Naive thymus-derived CD4-positive, alpha-beta T cell (primary cell): Measurements from ENCODE around the gene PBX1. TPM values are rescaled to one million over a fixed set of nuclear protein-coding genes. Genes with fewer than 3 reads are reported as not detected.

ENCODE experiments used
- ATAC-seq: fragments of 150-1000 bp; cut with Tn5 transposase; 2 replicates; pipeline ENCODE4 v1.10.0; 2021; ENCODE audit warnings: mild to moderate bottlenecking, moderate library complexity
- CTCF ChIA-PET: fragments of 350-600 bp; sonication (Branson Sonifier 250); formaldehyde crosslinking; loops from one replicate; lab custom pipeline; 2021; ENCODE audit warnings: antibody characterized with exemption; lab: Charles Lee
- POLR2A ChIA-PET: fragments of 350-600 bp; sonication (Branson Sonifier 250); formaldehyde crosslinking; loops from one replicate; lab custom pipeline; 2021; ENCODE audit warnings: antibody characterized with exemption, inconsistent platforms; lab: Charles Lee
- DNase-seq, 9 donors: peaks; one replicate each; pipeline versions ENCODE4 v3.0.0 to v3.0.0-alpha.2; 2020 to 2022; ENCODE audit warnings: mixed read lengths in 1 of 9
- H3K27ac ChIP-seq: one replicate; pipeline ENCODE4 v1.7.0; 2013; ENCODE audit warnings: mild to moderate bottlenecking, low read depth, low read length, moderate library complexity
- H3K27me3 ChIP-seq, 2 donors: one replicate each; pipeline ENCODE4 v1.7.0; 2013; ENCODE audit warnings: low read length in 2 of 2, mild to moderate bottlenecking in 2 of 2, moderate library complexity in 2 of 2; ENCODE audit not compliant: control insufficient read depth in 2 of 2, insufficient read depth in 2 of 2
- H3K36me3 ChIP-seq, 3 experiments: 1 replicate in 2 of 3; 2 replicates in 1 of 3; pipeline ENCODE4 v1.7.0; 2013; ENCODE audit warnings: low read length in 3 of 3, mild to moderate bottlenecking in 3 of 3, moderate library complexity in 1 of 3; ENCODE audit not compliant: insufficient read depth in 3 of 3, control insufficient read depth in 2 of 3
- H3K4me1 ChIP-seq, 2 donors: one replicate each; pipeline ENCODE4 v1.7.0; 2013; ENCODE audit warnings: low read length in 2 of 2, mild to moderate bottlenecking in 2 of 2, moderate library complexity in 1 of 2; ENCODE audit not compliant: control insufficient read depth in 2 of 2, insufficient read depth in 2 of 2
- H3K4me3 ChIP-seq: 2 replicates; pipeline ENCODE4 v1.7.0; 2013; ENCODE audit warnings: mild to moderate bottlenecking, low read length
- H3K9me3 ChIP-seq, 3 experiments: 1 replicate in 2 of 3; 2 replicates in 1 of 3; pipeline ENCODE4 v1.7.0; 2013; ENCODE audit warnings: low read length in 3 of 3; ENCODE audit not compliant: control insufficient read depth in 2 of 3
- H3K27ac Mint-ChIP-seq, 9 donors: one replicate each; pipeline ENCODE4 v1.8.0; 2020 to 2022; ENCODE audit warnings: mixed read lengths in 9 of 9, mild to moderate bottlenecking in 8 of 9, moderate library complexity in 5 of 9, inconsistent platforms in 2 of 9
- H3K27me3 Mint-ChIP-seq, 5 donors: one replicate each; pipeline ENCODE4 v1.8.0; 2021 to 2022; ENCODE audit warnings: mixed read lengths in 5 of 5, mild to moderate bottlenecking in 1 of 5
- H3K36me3 Mint-ChIP-seq, 5 donors: one replicate each; pipeline ENCODE4 v1.8.0; 2020 to 2022; ENCODE audit warnings: mixed read lengths in 5 of 5, mild to moderate bottlenecking in 3 of 5, inconsistent platforms in 1 of 5
- H3K4me1 Mint-ChIP-seq, 7 donors: one replicate each; pipeline ENCODE4 v1.8.0; 2020 to 2022; ENCODE audit warnings: mixed read lengths in 7 of 7, mild to moderate bottlenecking in 3 of 7, inconsistent platforms in 1 of 7
- H3K4me3 Mint-ChIP-seq, 10 donors: one replicate each; pipeline ENCODE4 v1.8.0; 2020 to 2022; ENCODE audit warnings: mild to moderate bottlenecking in 10 of 10, mixed read lengths in 10 of 10, moderate library complexity in 6 of 10, inconsistent platforms in 2 of 10
- H3K9me3 Mint-ChIP-seq, 11 donors: one replicate each; pipeline ENCODE4 v1.8.0; 2020 to 2022; ENCODE audit warnings: mixed read lengths in 11 of 11, mild to moderate bottlenecking in 4 of 11, inconsistent platforms in 1 of 11, moderate library complexity in 1 of 11
- intact Hi-C, 2 donors: fragments of 100-400 bp; cut with micrococcal nuclease; formaldehyde crosslinking; loops; one replicate each; pipeline ENCODE4 v1.15.1; 2023
- polyA plus RNA-seq, 2 donors: library from polyadenylated mRNA; unstranded; fragments of 300-500 nt; fragmentation: Illumina TruSeq; gene quantifications; one replicate each; pipeline ENCODE4 v1.2.3, GENCODE V29; 2021
- total RNA-seq, 6 experiments: library from RNA in 5 of 6; stranded (reverse) in 5 of 6; gene quantifications; 1 replicate in 5 of 6; 2 replicates in 1 of 6; pipeline ENCODE4 v1.2.3 and lab custom pipeline; 2021 to 2026

Gene PBX1
- total and polyA plus RNA-seq, 7 experiments from 2014 or later = 0.02 to 2.9 (median 1.7) TPM; not detected in 1

DNA sequence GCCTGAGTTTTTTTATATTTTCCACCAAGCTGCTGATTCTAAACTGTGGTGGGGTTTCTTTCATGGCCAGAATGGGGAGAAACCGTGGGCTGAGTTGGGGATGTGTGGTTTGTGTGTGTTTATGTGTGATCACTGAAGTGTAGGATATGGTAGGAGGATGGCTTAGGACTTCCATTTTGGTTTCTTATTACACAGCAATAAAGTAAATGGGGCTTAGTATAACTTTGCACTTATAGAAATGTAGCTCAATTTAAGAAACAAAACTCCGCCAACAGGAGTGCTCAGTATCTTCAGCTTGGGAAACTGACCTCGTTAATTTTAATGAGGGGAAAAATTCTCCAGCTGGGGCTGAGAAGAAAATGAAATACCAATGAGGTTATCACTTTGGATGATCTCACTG lies 77.8 kb downstream of the PBX1 start:
- no peak overlapping the region for H3K4me3 Mint-ChIP-seq
- H3K4me1 ChIP-seq = no peaks in the 10 kb centered on the region
- no peaks in the 10 kb centered on the region for H3K36me3 ChIP-seq
- DNase-seq = no peak
- H3K27me3 Mint-ChIP-seq = peaks cover 0 to 4% (median 0%) of the 10 kb centered on the region in 5 donors
- no peak overlapping the region for H3K27ac ChIP-seq
- intact Hi-C loops = no loop called here
- CTCF ChIA-PET = no interaction called here
- no peaks in the 10 kb centered on the region for H3K36me3 Mint-ChIP-seq
- ATAC-seq = no peak
- POLR2A ChIA-PET = no interaction called here
- peaks cover 0 to 6% (median 0%) of the 10 kb centered on the region in 11 donors for H3K9me3 Mint-ChIP-seq
- no peak overlapping the region for H3K27ac Mint-ChIP-seq
- H3K4me3 ChIP-seq = no peak overlapping the region
- H3K4me1 Mint-ChIP-seq = no peaks in the 10 kb centered on the region
- H3K27me3 ChIP-seq = no peaks in the 10 kb centered on the region
- H3K9me3 ChIP-seq = no peaks in the 10 kb centered on the region

DNA sequence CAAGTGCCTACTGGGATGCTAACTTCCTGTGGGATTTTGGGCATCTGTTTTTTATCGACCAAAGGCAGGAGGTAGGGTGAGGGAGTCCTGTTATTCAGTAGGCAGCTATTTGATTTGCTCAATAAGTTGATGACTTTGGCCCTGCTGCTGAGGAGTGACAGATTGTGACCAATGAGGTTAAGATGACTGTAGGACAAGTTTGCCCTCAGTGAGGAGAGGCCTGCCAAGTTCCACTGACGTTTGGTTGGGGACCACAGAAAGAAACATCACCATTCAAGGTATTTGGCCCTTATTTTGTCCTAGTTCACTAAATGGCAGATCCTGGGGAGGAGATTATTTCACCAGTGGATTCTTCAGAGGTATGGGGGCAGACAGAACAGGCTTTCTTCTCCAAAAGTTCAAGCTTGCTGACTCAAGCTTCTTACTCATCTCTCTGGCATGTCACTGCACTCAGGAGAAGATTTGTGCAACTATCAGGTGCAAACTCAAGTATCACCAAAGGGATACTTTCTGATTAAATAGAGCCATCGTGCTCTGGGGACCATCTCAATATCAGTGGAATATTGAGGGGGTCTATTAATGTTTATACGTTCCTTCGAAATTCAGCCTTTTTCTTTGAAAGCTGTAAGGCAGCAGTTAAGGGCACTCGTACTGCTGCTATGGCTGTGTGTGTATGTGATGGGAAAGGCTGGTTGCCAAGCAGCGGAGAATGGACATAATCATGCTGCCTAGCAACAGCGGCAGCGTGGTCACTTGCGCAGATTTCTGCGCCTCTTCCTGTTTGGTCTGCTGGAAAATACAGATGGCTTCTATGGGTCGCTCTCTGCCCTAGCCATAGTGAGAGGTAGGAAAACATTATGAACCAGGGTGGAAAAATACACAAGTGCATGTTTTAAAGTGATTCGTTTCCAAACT lies 78.7 kb downstream of the PBX1 start:
- Mint-ChIP-seq H3K27me3 (peaks cover 0 to 4% (median 0%) of the 10 kb centered on the region in 5 donors), H3K36me3 (no peaks in the 10 kb centered on the region), H3K27ac (no peak overlapping the region), H3K9me3 (peaks cover 0 to 6% (median 0%) of the 10 kb centered on the region in 11 donors), H3K4me3 (no peak overlapping the region), H3K4me1 (no peaks in the 10 kb centered on the region)
- no peaks in the 10 kb centered on the region for H3K36me3 ChIP-seq
- POLR2A ChIA-PET = interaction anchor here (0.6 kb wide), 1 partner anchor 1273 kb away, joined by 4 read pairs; no protein-coding TSS in a partner anchor
- H3K4me3 ChIP-seq = no peak overlapping the region
- no peak overlapping the region for H3K27ac ChIP-seq
- no peaks in the 10 kb centered on the region for H3K4me1 ChIP-seq
- no peak for DNase-seq
- H3K27me3 ChIP-seq = no peaks in the 10 kb centered on the region
- CTCF ChIA-PET = no interaction called here
- H3K9me3 ChIP-seq = no peaks in the 10 kb centered on the region
- no peak for ATAC-seq
- intact Hi-C loops = no loop called here

DNA sequence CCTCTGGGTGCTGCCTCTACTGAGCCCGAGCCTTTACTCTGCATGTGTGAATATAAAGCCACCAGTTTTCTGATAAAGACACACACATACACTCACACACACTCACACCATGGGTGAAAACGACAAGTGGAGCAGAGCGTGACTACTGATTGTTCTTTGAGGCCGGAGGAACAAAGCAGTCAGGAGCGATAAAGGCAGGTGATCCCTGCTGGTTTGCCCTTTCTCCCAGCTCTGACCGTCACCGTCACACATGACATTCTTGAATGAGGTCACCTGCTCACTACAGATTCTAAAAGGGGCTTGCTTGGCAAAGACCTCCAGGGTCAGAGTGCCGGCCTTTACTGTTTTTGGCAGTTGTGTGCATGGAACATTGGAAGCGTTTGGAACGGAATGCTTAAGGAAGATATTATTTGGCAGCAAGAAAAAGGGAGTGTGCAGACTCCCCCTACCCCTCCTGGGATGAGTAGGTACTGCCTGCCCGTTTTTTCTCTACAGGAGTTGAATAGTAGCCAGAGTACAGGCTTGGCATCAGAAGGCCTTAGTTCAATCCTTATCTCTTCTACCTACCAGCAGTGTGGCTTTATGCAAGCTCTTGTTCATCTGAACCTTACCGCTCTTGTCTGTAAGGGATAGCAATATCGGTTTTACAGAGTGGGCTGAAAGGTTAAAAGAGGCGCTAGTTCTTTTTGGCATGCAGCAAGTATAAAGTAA lies 79.7 kb downstream of the PBX1 start:
- Mint-ChIP-seq H3K4me1 (no peaks in the 10 kb centered on the region), H3K27me3 (peaks cover 0 to 4% (median 0%) of the 10 kb centered on the region in 5 donors), H3K27ac (no peak overlapping the region), H3K36me3 (no peaks in the 10 kb centered on the region), H3K4me3 (no peak overlapping the region), H3K9me3 (peaks cover 0 to 6% (median 0%) of the 10 kb centered on the region in 11 donors)
- no peak for ATAC-seq
- Histone ChIP-seq H3K4me3 (no peak overlapping the region), H3K27me3 (no peaks in the 10 kb centered on the region), H3K9me3 (no peaks in the 10 kb centered on the region), H3K36me3 (no peaks in the 10 kb centered on the region), H3K4me1 (no peaks in the 10 kb centered on the region), H3K27ac (no peak overlapping the region)
- ChIA-PET POLR2A (interaction anchor here (0.6 kb wide), 1 partner anchor 1274 kb away, joined by 4 read pairs; no protein-coding TSS in a partner anchor), CTCF (no interaction called here)
- no peak for DNase-seq
- intact Hi-C loops = no loop called here

DNA sequence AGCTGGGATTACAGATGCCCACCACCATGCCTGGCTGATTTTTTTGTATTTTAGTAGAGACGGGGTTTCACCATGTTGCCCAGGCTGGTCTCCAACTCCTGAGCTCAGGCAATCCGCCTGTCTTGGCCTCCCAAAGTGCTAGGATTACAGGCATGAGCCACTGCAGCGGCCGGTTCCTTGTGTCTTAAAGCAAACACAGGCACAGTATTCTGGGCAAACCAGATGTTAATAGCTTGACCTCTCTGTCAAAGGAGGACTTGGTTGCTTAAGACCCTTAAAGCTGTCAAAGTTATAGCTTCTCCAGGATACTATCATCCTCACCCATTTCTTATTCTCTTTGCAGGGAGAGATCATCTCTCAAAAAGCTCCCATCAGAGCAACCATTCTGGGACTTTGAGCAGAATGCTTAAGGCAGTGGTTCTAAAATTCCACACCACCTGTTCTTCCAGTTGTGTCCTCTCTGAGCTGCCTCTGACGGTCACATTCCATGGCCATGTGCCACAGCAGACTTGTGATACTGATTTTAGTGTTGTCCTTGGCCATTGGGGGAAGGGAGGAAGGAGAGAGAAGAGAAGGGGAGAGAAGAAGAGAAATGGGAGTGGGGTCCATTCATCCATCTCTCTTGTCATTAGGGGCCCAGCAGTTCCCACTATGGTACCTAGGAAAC lies 81.8 kb downstream of the PBX1 start:
- no peaks in the 10 kb centered on the region for H3K36me3 Mint-ChIP-seq
- intact Hi-C loops = no loop called here
- peaks cover 0 to 4% (median 0%) of the 10 kb centered on the region in 5 donors for H3K27me3 Mint-ChIP-seq
- CTCF ChIA-PET = no interaction called here
- no peak for DNase-seq
- Histone ChIP-seq H3K27me3 (no peaks in the 10 kb centered on the region), H3K4me1 (no peaks in the 10 kb centered on the region), H3K4me3 (no peak overlapping the region), H3K36me3 (no peaks in the 10 kb centered on the region), H3K9me3 (no peaks in the 10 kb centered on the region), H3K27ac (no peak overlapping the region)
- H3K4me3 Mint-ChIP-seq = no peak overlapping the region
- peaks cover 0 to 11% (median 0%) of the 10 kb centered on the region in 11 donors for H3K9me3 Mint-ChIP-seq
- no peak overlapping the region for H3K27ac Mint-ChIP-seq
- ATAC-seq = no peak
- POLR2A ChIA-PET = no interaction called here
- no peaks in the 10 kb centered on the region for H3K4me1 Mint-ChIP-seq

DNA sequence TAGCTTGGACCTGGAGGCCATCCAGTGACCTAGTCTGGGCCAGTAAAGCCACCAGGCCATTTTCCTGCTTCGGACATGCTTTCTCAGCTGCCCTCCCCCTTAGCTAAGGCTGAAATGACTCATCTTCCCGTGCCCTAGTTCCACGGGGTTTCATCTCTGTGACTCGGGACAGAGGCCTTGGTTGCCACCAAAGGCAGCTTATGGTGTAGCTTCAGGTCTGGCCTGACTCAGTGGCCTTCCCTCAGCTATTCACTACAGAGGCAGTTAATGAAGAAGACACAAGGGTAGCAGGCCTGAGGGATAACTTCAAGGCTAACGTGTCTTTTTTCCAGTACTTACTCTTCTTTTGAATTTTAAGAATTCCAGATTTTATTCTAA lies 82.4 kb downstream of the PBX1 start:
- intact Hi-C loops = no loop called here
- Mint-ChIP-seq H3K4me1 (no peaks in the 10 kb centered on the region), H3K4me3 (no peak overlapping the region)

DNA sequence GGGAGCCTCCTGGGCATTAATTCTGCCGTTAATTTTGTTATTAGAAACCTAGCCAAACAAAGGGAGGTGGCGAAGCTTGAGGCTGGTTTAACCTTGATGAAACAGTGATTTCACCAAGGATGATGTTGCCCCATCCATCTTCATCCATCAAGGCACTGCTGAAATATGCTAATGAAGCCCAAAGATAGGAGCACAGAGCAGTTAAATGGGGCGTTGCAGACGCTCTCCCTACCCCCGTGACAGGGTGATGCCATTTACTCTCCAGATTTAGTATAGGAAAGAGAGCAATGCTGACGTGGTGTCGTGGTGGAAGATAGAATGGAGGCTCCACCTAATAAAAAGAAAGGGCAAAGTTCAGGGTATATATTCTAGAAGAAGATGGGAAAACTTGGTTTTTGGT lies 84.0 kb downstream of the PBX1 start:
- no peaks in the 10 kb centered on the region for H3K27me3 ChIP-seq
- ATAC-seq (no peak), DNase-seq (no peak)
- H3K4me1 ChIP-seq = no peaks in the 10 kb centered on the region
- no peak overlapping the region for H3K4me3 ChIP-seq
- no peaks in the 10 kb centered on the region for H3K36me3 ChIP-seq
- Mint-ChIP-seq H3K4me1 (no peaks in the 10 kb centered on the region), H3K27me3 (peaks cover 0 to 4% (median 0%) of the 10 kb centered on the region in 5 donors), H3K36me3 (no peaks in the 10 kb centered on the region), H3K27ac (no peak overlapping the region), H3K9me3 (peaks cover 0 to 8% (median 0%) of the 10 kb centered on the region in 11 donors), H3K4me3 (no peak overlapping the region)
- ChIA-PET CTCF (no interaction called here), POLR2A (no interaction called here)
- H3K27ac ChIP-seq = no peak overlapping the region
- intact Hi-C loops = no loop called here
- H3K9me3 ChIP-seq = no peaks in the 10 kb centered on the region

More for the DNA sequence above, 82.4 kb downstream of the PBX1 start:
- no peaks in the 10 kb centered on the region for H3K36me3 Mint-ChIP-seq
- H3K4me1 ChIP-seq = no peaks in the 10 kb centered on the region
- no peak overlapping the region for H3K4me3 ChIP-seq
- H3K27me3 ChIP-seq = no peaks in the 10 kb centered on the region
- H3K27ac Mint-ChIP-seq = no peak overlapping the region
- H3K9me3 ChIP-seq = no peaks in the 10 kb centered on the region
- DNase-seq (no peak), ATAC-seq (no peak)
- ChIA-PET CTCF (no interaction called here), POLR2A (no interaction called here)
- no peak overlapping the region for H3K27ac ChIP-seq
- H3K36me3 ChIP-seq = no peaks in the 10 kb centered on the region
- peaks cover 0 to 10% (median 0%) of the 10 kb centered on the region in 11 donors for H3K9me3 Mint-ChIP-seq
- H3K27me3 Mint-ChIP-seq = peaks cover 0 to 4% (median 0%) of the 10 kb centered on the region in 5 donors
